GM21423 (cell line): Measurements from ENCODE around the gene HDGF.
A peak's percentile ranks its signal among the peaks of the same experiment; 100 is the strongest.

ENCODE experiments used
- ATAC-seq: cut with Tn5 transposase; IDR thresholded peaks from one replicate; pipeline ENCODE4 v1.9.1; 2021; ENCODE audit warnings: mild to moderate bottlenecking, moderate library complexity; ENCODE audit not compliant: unreplicated experiment

The HDGF gene

DNA sequence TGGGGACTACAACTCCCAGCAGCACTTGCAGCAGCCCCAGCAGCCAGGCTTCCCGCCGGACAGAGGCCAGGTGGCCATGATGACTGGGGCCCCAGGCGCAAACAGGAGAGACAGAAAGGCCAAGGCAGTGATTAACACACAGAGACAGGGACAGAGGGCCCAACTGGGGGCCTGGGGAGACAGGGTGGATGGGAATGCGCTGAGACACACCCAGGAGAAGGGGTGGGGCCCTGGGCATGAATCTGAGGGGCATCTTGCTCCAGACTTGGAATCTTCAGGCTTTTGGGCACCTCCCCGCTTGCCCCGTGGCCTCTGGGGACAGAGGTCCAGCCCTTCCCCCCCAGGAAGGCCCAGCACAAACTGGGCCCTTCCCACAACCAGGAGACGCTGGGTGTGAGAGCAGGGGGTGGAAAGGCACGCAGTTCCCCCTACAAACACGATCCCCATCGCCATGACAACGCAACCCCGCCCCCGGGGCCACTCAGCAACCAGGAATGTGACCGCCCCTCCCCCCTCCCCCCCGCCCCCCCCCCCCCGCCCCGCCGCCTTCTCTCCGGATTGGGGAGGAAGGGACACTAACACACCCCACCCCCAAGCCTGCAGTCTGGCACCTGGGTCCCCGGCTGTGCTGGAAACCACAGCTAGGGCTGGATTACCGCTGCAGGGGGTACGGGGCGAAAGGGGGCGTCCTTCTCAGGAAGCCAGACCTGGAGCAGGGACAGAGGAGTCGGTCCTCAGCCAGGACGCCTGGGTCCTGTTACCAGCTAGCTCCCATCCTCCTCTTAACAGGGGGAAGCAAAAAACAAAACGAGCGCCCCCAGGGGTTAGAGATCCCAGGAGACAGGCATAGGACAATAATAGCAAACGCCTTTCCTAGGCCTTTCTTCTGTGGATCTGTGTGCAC is 4.5 kb downstream of the HDGF start:
- ATAC-seq = no peak

DNA sequence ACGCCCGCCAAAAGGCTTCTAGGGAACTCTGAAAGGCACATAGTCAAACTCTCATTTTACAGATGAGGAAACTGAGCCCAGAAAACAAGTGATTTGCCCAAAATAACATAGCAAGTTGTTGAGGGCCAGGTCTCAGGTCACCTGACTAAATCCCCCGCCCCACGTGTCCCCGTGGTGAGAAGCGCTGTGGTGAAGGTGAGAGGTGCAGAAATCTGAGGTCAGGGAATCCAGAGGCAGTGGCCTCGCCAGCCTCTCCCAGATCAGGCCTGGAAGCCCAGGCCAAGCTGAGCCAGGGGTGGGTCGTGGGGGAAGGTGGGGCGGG is 5.1 kb downstream of the HDGF start:
- no peak for ATAC-seq

DNA sequence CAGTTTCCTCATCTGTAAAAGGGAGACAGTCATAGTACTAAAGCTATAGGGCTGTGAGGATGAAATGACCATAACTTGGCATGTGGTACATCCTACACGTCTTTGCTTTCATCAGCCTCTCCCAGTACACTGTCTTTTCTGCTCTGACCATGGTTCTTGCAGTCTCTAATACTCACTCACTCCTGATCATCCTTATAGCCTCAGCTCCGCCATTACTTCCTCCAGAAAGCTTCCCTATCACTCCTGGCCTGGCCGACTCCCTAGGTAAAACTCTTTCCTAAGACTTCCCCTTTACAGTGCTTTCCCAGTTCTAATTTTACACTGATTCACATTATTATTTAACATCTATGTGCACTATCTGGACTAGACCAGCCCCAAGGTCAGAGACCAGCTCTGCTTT is 5.6 kb downstream of the HDGF start:
- no peak for ATAC-seq

DNA sequence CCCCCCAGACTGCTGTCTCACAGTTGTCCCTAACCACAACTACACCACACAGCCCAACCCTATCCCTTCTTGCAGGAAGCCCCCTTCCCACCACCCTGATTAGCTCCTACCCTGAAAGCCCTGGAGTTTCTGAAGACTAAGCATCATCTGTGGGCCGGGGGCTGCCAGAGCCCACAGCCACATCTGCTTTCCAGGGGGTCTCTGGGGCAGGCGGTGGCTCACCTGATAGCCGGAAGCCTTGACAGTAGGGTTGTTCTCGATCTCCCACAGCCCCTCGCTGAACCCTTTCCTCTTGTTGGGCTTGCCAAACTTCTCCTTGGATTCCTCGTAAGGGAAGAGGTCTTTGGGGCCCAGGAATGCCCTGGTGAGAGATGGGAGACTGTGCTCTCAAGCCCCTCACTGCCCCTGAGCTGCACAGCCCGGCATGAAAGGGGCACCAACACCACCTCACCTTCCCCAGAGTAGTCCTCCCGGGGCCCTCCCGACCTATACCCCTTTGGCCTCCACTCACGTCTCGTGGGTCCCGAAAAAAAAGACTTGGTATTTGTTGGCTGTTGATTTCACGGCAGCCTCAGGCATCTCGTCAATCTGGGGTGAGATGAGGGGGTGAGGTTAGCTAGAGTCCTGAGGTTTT is 6.6 kb downstream of the HDGF start:
- no peak for ATAC-seq

DNA sequence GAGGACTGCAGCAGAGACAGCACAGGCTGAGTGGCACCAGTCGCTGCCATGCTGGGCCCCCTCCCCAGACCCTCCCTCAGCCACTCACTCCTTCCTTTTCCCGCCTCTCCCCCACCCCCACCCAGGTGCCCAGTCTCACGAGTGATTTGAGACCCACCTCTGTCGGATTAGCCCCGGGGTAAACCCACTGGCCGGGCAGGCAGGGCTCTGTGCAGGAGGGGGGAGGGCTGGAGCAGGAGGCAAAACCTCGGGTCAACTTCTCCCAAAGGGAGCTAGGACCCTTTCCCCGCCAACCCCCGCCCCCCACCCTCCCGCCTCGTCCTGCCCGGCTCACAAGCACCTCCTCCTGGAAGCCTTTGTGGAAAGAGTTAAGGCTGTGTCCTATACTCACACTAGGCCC is 7.1 kb downstream of the HDGF start:
- no peak for ATAC-seq

DNA sequence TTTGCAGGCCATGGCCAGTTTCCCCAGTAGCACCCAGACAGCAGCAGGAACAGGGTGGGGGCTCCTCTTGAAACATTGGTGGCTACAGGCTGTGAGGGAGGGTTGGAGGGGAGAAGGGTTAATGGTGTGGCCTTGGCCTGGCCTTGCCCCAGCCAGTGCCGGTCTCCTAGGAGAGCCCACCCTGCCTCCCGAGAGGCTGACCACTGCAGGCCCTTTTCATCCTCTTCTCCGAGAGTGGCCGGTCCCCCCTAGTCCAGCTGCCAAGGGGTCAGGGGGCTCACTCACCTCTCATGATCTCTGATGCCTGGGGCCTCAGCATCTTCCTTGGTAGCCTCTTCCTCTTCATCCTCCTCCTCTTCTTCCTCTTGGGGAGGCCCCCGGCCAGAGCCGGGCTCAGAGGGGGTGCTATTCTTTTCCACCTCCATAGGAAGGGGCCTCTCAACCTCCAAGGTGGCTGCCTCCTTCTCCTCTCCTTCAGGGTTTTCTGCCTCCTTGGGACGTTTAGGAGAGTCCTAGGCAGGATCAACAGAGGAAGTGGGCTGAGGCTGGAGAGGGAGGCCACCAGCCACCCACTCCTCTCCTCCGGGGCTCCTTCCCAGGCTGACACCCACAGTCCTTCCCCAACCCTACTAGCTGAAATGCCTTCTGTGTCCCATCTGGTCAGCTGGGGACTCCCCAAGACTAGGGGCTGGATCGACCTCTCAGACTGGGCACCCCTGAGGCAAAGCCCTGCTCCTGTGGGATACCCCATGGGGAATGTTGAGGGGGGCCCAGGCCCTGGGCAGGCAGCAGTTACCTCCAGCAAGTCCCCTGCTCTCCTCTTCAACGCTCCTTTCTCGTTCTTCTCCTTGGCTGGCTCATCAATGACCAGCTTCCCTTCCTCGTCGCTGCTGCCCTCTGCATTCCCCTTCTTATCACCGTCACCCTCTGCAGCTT is 7.8 kb downstream of the HDGF start:
- ATAC-seq = no peak

DNA sequence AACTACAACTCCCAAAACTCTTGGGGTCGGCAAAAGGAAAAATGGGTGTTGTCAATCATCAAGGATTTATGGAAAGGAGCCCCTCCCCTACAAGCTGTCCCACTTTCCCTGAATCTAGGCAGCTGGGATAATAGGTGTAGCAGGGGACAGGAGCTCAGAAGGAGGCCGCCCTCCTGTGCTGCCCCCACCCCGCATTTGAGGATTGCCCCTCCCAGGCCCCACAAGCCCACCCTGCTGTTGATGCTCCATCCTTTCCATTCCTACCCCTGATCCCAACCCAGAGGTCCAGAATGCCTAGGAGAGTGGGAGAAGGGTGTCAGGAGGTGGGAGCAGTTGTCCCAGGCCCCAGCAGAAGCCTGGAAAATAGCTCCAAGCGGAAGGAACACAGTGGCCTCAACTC is 8.7 kb downstream of the HDGF start:
- no peak for ATAC-seq

DNA sequence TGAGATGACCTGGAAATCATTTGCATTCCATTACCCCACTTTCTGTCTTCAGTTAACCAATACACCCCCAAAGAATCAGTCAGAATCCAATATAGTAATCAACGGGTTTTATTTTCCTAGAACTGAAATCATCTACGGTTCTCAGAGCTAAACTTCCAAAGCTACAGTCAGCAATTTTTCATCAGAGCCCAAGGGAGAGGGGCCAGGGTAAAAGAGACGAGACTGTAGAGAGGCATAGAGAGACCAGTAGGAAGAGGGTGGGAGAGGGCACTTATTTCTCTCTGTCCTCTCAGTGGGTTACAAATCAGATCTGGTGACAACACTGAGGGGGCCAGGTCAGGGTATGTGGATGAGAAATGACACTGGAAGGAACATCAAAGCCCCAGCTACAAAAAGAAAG is 9.5 kb downstream of the HDGF start:
- ATAC-seq = no peak

DNA sequence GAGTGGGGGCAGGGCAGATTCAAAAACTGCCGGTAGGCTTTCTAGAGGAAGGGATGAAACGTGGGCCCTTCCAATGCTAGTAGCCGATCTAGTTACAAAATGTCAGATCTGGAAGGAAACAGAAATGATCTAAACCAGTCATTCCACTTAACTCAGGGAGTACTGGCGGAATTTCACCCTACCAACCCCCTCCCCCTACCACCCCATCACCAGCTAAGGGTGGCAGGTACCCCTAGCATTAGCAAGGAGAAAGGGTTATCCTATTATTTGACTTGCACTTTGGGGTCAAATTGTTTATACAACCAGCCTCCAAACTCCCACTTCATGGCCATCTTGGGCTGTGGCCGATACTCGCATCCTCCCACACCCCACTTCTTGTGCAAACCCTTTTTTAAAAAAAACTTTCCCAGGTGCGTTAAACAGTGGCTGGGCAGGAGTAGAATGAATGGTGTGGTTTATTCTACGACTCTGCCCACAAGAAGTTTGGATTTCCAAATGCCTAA is 9.9 kb downstream of the HDGF start:
- ATAC-seq = no peak

DNA sequence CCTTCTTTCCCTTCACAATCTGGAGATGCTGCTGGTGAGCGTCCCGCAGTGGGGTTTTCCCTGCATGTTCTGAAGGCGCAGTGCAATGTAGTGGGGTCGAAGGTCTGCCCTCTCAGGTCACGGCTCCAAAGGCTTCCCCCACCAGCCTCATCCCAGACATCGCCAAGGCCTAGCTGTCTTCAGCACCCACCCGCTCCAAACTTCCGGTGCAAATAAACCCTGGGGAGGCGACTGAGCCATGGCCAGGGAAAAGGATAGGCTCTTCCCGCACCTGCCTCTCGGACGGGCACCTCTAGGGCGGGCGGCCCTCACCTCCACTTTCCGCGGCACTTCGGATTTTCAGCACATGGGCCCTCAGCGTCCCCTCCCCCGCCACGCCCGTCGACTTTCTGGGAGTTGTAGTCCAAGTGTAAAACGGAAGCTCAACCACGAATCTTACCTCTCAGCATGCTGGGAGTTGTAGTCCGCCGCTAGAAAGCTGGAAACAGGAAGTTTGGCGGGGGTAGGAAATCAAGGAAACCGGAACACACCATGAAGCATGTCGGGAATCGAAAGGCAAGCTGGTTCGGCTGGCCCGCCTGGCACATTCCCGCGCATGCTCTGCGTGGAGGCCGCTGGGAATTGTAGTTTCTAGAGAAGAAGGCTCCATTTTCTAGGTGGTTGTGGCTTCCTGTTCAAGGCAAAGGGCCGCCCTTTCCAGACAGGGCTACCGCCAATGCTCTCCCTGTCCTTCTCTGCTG is 10.6 kb downstream of the HDGF start, which contains the start of gene MRPL24:
TSS of gene MRPL24 (minus strand) at position 348 of the 740 bp plus-strand sequence. CDS start 2,384 bp downstream, outside the sequence.
- peak; percentile 79 for ATAC-seq

DNA sequence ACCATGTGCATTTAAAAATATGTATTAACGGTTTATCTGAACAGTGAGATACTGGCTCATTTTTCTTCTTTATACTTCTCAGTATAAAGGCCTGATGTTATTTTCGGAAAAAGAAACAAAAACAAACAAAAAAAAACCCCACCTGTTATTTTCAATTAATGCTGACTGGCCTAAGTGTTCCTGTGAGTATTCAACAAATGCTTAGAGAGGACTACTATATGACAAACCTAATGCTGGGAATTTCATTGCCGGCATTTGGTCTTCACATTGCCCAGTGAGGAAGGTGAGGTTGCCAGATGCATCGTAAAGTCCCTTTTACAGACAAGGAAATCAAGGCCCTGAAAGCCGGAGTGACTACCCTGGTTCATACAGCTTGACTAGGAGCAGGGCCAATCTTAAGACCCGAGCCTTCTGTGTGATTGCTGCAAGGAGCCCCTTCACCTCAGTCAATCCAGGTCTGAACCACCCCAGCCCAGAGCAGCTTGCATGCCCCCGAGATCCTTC is 11.2 kb downstream of the HDGF start:
- peak; percentile 6 for ATAC-seq

DNA sequence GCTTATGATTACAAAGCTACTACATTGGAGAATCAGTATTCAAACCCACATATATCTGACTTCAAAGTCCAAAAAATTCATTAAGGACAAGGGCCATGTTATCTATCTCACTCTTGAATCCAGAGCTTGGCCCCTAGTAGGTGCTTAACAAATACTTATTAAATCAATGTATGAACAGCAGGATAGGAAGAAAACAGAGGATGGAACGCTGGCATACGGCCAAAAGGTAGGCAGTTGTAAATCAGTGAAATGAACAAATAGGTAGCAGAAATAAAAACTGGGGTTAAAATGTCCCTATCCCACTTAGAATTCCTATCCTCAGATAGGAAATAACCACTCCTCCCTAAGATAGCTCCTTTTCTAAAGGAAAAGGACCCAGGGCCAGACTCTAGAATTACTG is 12.6 kb downstream of the HDGF start:
- no peak for ATAC-seq

DNA sequence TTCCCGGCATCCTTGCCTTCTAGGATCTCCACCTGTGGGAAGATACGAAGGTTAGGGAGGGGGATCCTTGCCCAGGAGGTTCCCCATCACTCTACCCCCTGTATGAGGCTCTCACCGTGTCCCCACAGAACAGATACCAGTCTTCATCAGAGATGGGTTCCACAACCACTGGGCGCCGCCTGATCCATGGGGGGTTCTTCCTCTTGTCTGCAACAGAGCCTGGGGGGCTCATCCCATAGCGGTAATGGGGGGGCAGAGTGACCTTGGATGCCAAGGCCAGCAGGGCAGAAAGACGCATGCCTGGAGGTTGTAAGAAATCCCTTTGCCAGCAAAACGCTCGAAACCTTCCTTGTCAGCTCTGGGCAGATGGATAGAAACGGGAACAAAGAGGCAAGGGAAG is 13.1 kb downstream of the HDGF start:
- no peak for ATAC-seq

DNA sequence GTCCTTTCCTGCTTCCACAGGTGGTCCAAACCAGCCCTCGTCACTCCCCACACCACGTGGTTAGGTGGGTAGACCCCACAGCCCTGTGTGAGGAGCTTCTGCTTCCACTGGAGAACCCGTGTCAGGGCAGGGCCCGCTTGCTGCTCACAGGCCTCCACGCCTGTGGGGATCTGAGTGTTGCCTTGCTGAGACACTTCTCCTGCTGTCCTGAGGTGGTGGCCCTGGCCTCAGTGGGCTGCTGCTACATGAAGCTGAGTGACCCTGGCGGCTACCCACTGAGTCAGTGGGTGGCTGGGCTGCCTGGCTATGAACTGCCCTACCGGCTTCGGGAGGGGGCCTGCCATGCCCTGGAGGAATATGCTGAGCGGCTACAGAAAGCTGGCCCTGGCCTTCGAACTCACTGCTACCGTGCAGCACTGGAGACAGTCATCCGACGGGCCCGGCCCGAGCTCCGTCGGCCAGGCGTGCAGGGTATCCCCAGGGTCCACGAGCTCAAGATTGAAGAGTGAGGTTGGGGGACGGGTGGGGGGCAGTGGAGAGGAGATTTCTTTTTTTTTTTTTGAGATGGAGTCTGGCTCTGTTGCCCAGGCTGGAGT is 17.4 kb downstream of the HDGF start:
- ATAC-seq = no peak

DNA sequence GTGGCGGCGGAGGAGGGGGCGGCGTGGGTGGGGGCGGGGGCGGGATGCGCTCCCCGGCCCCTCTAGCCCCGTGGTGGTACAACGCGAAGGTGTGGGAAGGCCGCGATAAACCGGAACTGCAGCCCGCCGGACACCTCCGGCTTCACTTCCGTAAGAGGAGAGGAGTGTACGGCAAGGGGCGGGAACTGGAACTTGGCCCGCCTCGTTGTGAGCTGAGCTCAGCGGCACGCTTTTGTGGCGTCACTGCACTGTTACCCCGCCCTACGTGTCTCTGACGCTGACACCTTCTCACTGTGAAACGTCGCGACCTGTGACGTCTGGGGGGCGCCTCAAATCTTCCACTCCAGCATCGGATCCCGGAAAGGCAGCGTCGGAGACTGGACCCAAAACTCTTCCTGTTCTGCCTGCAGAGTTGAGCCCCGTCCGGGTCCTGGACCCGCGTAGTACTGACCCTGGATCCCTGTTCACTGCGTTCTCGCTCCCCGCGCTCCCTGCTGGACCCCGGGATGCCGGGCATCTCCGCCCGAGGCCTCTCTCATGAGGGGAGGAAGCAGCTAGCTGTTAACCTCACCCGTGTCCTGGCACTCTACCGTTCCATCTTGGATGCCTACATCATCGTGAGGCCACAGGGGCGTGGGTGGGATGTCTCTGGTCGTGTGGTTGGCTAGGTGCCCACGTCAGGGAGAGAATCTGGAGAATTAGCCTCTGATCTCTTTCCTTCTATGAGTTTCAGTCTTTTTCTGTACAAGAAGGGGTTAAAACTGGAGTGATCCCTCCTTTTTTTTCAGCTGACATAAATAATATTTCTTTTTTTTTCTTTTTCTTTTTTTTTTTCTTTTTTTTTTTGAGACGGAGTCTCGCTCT is 22.6 kb downstream of the HDGF start, which contains the start of gene ISG20L2:
TSS of gene ISG20L2 (minus strand) at position 168 of the 864 bp plus-strand sequence. CDS start 1,114 bp downstream, outside the sequence.
- ATAC-seq = peak; percentile 88

DNA sequence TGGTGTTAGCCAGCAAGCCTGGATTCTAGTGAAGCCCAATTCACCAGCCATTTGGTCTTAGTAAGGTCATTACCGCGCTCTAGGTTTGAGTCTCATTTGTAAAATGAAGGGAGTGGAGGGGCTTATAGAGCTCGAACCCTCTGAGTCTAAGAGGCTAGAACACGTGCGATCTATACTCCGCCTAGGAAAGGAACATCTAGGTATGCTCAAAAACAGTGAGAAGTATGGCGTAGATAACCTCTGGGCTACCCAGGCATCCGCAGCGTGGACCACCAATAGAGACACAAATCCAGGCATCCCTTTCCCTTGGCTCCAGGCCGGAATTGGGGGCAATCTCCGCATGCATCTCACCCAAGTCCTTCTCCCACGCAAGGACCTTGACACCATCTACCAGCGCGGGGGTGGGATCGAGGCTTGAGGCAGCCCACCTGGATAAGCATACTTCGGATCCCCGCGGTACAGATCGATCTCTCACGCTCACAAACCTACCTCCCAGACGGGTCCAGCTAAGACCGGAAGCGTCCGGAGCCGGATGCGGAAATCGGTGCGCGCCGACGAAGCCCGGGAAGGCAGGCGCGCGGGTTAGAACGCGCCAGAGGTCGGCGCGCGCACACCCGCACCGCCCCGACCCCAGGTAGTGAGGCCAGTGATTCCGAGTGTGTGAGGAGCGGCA is 23.4 kb downstream of the HDGF start, which contains the start of gene METTL25B:
TSS of gene METTL25B (plus strand) at position 544 of the 673 bp plus-strand sequence. CDS start 636 bp downstream, outside the sequence.
- ATAC-seq = peak; percentile 48

DNA sequence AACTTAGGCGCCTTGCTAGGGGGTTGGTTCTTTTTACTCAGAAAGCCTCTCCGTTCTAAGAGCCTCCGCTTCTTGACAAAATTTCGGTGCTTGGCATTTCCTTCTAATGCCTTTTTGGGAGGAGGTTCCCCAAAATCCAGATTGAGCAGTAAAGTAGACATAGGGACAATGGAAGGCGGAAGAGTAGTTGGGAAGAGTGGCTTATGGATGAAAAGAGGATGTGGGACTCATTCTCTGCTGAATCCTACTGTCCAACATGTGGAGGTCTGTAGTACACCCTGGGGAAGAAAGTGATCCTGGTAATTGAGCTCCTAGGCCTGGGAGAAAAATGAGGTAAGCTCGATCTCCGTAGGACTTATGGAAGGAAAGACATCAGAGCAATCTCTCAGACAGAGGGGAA is 24.0 kb downstream of the HDGF start:
- no peak for ATAC-seq
